HG03378 (cell line): ENCODE results near the gene FBXO38.
A peak's percentile ranks its signal among the peaks of the same experiment; 100 is the strongest.

Experiments used
- ATAC-seq: cut with Tn5 transposase; IDR thresholded peaks from one replicate; pipeline ENCODE4 v1.9.1; 2021; ENCODE audit warnings: mild to moderate bottlenecking, moderate library complexity; ENCODE audit not compliant: unreplicated experiment

The FBXO38 gene

GRCh38 chr5:148383564-148384379 is at the start of gene FBXO38:
Gene FBXO38, plus strand, starts transcription at chr5:148383958. Its CDS starts 10,819 bp downstream, at chr5:148394777.
- ATAC-seq: peak; percentile 99

GRCh38 chr5:148335259-148335658 is 48.5 kb upstream of the FBXO38 start, which contains the start of gene SPINK9:
Gene SPINK9, plus strand, starts transcription at chr5:148335559. Its CDS starts 55 bp downstream, at chr5:148335614.
- ATAC-seq: no peak

- ATAC-seq: peak; percentile 91
Measured at GRCh38 chr5:148336704-148337435, 46.9 kb upstream of the FBXO38 start.

- no peak for ATAC-seq
Measured at GRCh38 chr5:148342371-148343045, 41.2 kb upstream of the FBXO38 start.

- ATAC-seq: no peak
Measured at GRCh38 chr5:148343046-148343407, 40.7 kb upstream of the FBXO38 start.

- no peak for ATAC-seq
Measured at GRCh38 chr5:148343603-148344487, 39.9 kb upstream of the FBXO38 start.

GRCh38 chr5:148347706-148348105 is 36.1 kb upstream of the FBXO38 start:
- ATAC-seq: no peak

GRCh38 chr5:148352696-148353095 is 31.1 kb upstream of the FBXO38 start:
- no peak for ATAC-seq

- ATAC-seq: no peak
Measured at GRCh38 chr5:148353634-148354033, 30.1 kb upstream of the FBXO38 start.

GRCh38 chr5:148364343-148364742 is 19.4 kb upstream of the FBXO38 start:
- ATAC-seq: no peak

- no peak for ATAC-seq
Measured at GRCh38 chr5:148368299-148368698, 15.5 kb upstream of the FBXO38 start.

GRCh38 chr5:148372166-148372725 is 11.5 kb upstream of the FBXO38 start:
- no peak for ATAC-seq

- ATAC-seq: no peak
Measured at GRCh38 chr5:148372893-148373292, 10.9 kb upstream of the FBXO38 start.

- peak; percentile 92 for ATAC-seq
Measured at GRCh38 chr5:148374690-148375360, 8.9 kb upstream of the FBXO38 start.

GRCh38 chr5:148376198-148376597 is 7.6 kb upstream of the FBXO38 start:
- no peak for ATAC-seq

- no peak for ATAC-seq
Measured at GRCh38 chr5:148378670-148379069, 5.1 kb upstream of the FBXO38 start.

GRCh38 chr5:148379340-148379739 is 4.4 kb upstream of the FBXO38 start:
- no peak for ATAC-seq

GRCh38 chr5:148381906-148382305 is 1.9 kb upstream of the FBXO38 start:
- no peak for ATAC-seq

- no peak for ATAC-seq
Measured at GRCh38 chr5:148382961-148383360, 797 bp upstream of the FBXO38 start.

GRCh38 chr5:148384380-148384737 is 601 bp downstream of the FBXO38 start:
- no peak for ATAC-seq
